Peyer's patch (tissue), 4 donors: ENCODE data around the gene SPPL3. TPM values are rescaled to one million over a fixed set of nuclear protein-coding genes. Genes with fewer than 3 reads are reported as not detected.

ENCODE experiments used
- DNase-seq, 3 donors: peaks; one replicate each; pipeline ENCODE4 v3.0.0-alpha.2; 2017 to 2019
- H3K27ac ChIP-seq, 4 donors: fragments of 200-600 bp; sonication (generic); one replicate each; pipeline ENCODE4 v1.5.1; 2016 to 2019
- H3K27me3 ChIP-seq, 2 donors: fragments of 200-600 bp; sonication (generic); one replicate each; pipeline ENCODE4 v1.5.1; 2019
- H3K36me3 ChIP-seq, 3 donors: fragments of 200-600 bp; sonication (generic); one replicate each; pipeline ENCODE4 v1.5.1; 2016 to 2019
- H3K4me1 ChIP-seq, 4 donors: fragments of 200-600 bp; sonication (generic); one replicate each; pipeline ENCODE4 v1.5.1; 2016 to 2019
- H3K4me3 ChIP-seq, 4 donors: fragments of 200-600 bp; sonication (generic); 1 replicate in 3 of 4; 2 replicates in 1 of 4; pipeline ENCODE4 v1.5.1; 2016 to 2019; ENCODE audit warnings: mild to moderate bottlenecking in 1 of 4
- H3K9me3 ChIP-seq, 4 donors: fragments of 200-600 bp; sonication (generic); one replicate each; pipeline ENCODE4 v1.5.1; 2016 to 2019; ENCODE audit warnings: mild to moderate bottlenecking in 1 of 4
- POLR2A ChIP-seq, 2 donors: fragments of 450-650 bp; IDR thresholded peaks; one replicate each; pipeline ENCODE4 v1.5.1; 2017; ENCODE audit warnings: antibody characterized with exemption in 2 of 2, mild to moderate bottlenecking in 2 of 2, moderate library complexity in 2 of 2
- total RNA-seq, 4 donors: library from RNA; depleted of rRNA; stranded (reverse); fragments of >200 nt; gene quantifications; one replicate each; pipeline ENCODE4 v1.1.0, GENCODE V29; 2016
- TF ChIP-seq, protein P1 (sequence below), 6 experiments: fragments of 450-650 bp in 4 of 6; fragments of 200-600 bp in 2 of 6; sonication (generic) in 1 of 6; IDR thresholded peaks; one replicate each; pipeline ENCODE4 v1.5.1; 2017 to 2019; ENCODE audit warnings: antibody characterized with exemption in 6 of 6, mild to moderate bottlenecking in 3 of 6, moderate library complexity in 1 of 6

Gene SPPL3
- total RNA-seq, 4 donors from 2014 or later = 26.4 to 50.2 (median 34.9) TPM

DNA sequence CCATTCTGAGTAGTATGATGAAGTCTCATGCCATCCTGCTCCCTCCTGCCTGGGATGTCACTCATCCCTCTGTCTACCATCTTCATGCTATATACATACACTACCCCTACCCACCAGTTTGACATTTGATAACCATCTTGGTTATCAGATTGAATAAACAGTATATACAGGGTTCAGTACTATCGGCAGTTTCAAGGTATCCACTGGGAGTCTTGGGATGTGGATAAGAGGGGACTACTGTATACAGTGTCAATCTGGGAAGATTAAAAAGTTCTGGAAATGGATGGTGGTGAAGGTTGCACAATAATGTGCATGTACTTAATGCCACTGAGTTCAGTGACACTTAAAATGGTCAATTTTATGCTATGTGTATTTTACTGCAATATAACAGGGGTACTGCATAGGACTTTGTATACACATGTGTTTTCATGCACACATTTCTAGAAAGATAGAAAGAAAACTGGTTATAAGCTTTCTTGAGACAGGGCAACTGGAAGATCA lies 22.1 kb downstream of the SPPL3 start:
- no peak overlapping the region for H3K4me3 ChIP-seq
- no peak for TF ChIP-seq POLR2A (IDR thresholded peaks at IDR 0.05)
- TF ChIP-seq, protein P1, sequence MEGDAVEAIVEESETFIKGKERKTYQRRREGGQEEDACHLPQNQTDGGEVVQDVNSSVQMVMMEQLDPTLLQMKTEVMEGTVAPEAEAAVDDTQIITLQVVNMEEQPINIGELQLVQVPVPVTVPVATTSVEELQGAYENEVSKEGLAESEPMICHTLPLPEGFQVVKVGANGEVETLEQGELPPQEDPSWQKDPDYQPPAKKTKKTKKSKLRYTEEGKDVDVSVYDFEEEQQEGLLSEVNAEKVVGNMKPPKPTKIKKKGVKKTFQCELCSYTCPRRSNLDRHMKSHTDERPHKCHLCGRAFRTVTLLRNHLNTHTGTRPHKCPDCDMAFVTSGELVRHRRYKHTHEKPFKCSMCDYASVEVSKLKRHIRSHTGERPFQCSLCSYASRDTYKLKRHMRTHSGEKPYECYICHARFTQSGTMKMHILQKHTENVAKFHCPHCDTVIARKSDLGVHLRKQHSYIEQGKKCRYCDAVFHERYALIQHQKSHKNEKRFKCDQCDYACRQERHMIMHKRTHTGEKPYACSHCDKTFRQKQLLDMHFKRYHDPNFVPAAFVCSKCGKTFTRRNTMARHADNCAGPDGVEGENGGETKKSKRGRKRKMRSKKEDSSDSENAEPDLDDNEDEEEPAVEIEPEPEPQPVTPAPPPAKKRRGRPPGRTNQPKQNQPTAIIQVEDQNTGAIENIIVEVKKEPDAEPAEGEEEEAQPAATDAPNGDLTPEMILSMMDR (IDR thresholded peaks at IDR 0.05) = no peak
- no peak for DNase-seq
- H3K9me3 ChIP-seq = no peaks in the 10 kb centered on the region
- no peaks in the 10 kb centered on the region for H3K27me3 ChIP-seq
- H3K36me3 ChIP-seq = no peaks in the 10 kb centered on the region
- H3K27ac ChIP-seq = no peak overlapping the region
- peaks cover 0 to 8% (median 0%) of the 10 kb centered on the region in 4 donors for H3K4me1 ChIP-seq

DNA sequence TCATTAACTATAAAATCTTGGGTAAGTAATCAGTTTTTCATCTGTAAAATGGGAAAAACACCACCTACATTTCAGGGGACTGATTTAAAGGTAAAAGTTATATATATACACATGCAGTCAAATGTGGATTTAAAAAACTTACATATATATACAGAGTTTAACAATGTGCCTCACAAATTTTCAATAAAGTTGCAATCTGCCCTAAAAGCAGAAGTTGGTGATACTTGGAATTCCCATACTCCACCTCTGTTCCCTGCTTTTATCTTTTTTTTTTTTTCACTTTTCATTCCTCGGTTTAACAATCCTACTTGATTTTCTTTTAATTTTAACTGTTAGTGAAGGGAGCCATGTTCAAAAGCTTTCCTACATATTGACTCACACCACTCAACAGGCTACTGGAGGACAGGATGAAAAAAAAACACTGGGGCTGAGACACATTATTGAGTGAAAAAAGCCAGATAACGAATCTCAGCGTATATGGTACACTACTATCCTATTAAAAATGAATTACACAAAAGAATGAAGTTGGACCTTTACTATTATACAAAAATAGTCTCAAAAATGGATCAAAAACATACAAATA lies 24.3 kb downstream of the SPPL3 start:
- H3K36me3 ChIP-seq = no peaks in the 10 kb centered on the region
- no peak for DNase-seq
- no peaks in the 10 kb centered on the region for H3K4me1 ChIP-seq
- no peaks in the 10 kb centered on the region for H3K9me3 ChIP-seq
- no peak overlapping the region for H3K27ac ChIP-seq
- no peaks in the 10 kb centered on the region for H3K27me3 ChIP-seq
- TF ChIP-seq, protein P1 (IDR thresholded peaks at IDR 0.05) = no peak
- no peak for TF ChIP-seq POLR2A (IDR thresholded peaks at IDR 0.05)
- no peak overlapping the region for H3K4me3 ChIP-seq

DNA sequence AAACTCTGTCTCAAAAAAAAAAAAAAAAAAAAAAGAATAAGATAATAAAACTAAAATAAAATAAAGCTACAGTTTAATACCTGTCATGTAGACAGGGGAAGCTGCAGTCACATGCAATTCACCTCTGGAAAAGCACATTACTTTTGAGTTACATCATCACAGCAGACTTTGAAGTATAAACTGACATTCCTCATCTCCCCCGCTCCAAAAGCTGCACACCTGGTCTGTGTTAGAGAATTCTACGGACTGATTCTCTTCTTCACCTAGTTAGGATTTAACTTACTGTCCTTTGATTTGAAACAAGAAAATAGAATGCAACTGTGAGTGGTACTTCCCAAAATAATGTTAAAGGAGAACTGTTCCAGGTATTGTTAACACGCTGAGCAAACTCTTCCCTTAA lies 25.1 kb downstream of the SPPL3 start:
- DNase-seq = no peak
- Histone ChIP-seq H3K27me3 (no peaks in the 10 kb centered on the region), H3K36me3 (no peaks in the 10 kb centered on the region), H3K9me3 (no peaks in the 10 kb centered on the region), H3K4me1 (no peaks in the 10 kb centered on the region), H3K4me3 (no peak overlapping the region), H3K27ac (no peak overlapping the region)
- TF ChIP-seq, protein P1 (IDR thresholded peaks at IDR 0.05) = no peak
- no peak for TF ChIP-seq POLR2A (IDR thresholded peaks at IDR 0.05)

DNA sequence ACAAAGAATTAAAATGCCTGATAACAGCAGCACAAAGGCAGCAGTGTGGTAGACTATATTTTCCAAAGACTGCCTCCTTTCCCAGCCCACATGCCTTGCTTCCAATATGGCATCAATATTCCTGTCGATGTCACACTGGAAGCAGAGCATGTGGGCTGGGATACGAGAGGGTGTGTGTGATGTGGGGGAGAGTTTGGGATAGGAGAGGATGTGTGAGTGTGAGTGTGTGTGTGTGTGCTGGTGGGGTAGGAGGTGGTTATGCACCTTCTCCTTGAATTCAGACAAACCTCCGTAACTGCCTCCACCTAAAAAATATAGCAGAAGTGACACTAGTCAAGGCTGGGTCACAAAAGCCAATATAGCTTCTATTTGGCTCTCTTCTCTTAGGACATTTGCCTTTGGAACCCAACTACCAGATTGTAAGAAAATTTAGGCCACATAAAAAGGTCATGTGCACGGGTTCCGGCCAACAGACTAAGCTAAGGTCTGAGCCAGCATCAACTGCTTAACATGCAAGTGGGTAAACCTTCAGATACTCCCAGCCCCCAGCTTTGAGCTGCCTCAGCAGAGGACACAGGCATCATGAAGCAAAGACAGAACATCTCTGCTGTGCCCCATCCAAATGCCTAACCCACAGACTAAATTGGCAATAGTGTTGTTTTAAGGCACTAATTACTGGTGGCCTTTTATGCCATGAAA lies 29.5 kb downstream of the SPPL3 start:
- Histone ChIP-seq H3K4me3 (no peak overlapping the region), H3K9me3 (no peaks in the 10 kb centered on the region), H3K27ac (no peak overlapping the region), H3K4me1 (no peaks in the 10 kb centered on the region), H3K36me3 (no peaks in the 10 kb centered on the region), H3K27me3 (no peaks in the 10 kb centered on the region)
- no peak for DNase-seq
- TF ChIP-seq, protein P1 (IDR thresholded peaks at IDR 0.05) = no peak
- TF ChIP-seq POLR2A (IDR thresholded peaks at IDR 0.05) = no peak

DNA sequence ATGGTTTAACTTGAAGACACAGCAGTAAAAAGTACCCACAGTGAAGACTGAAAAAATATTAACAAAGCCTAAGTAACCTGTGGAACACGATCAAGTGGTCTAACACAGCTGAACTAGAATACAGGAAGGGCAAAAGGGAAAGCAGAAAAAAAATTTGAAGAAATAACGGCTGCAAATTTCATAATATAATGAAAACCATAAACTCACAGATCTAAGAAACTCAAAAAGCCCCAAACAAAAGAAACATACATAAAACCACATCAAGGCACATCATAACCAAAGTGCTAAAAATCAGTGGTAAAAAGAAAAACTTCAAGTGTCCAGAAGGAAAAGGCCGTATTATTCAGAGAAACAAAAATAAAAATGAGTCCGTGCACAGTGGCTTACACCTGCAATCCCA lies 30.9 kb downstream of the SPPL3 start:
- H3K27me3 ChIP-seq = no peaks in the 10 kb centered on the region
- no peaks in the 10 kb centered on the region for H3K36me3 ChIP-seq
- no peak overlapping the region for H3K4me3 ChIP-seq
- H3K27ac ChIP-seq = no peak overlapping the region
- DNase-seq = no peak
- no peaks in the 10 kb centered on the region for H3K9me3 ChIP-seq
- H3K4me1 ChIP-seq = no peaks in the 10 kb centered on the region
- TF ChIP-seq, protein P1 (IDR thresholded peaks at IDR 0.05) = no peak
- no peak for TF ChIP-seq POLR2A (IDR thresholded peaks at IDR 0.05)
